Thyroid gland (tissue), 4 donors: ENCODE results near the gene TAAR9.

Experiments
- CTCF ChIP-seq, 6 experiments: fragments of 200-600 bp in 3 of 6; fragments of 450-650 bp in 3 of 6; sonication (generic) in 3 of 6; IDR thresholded peaks; one replicate each; pipeline ENCODE4 v1.5.1; 2016 to 2019; ENCODE audit warnings: antibody characterized with exemption in 6 of 6, mild to moderate bottlenecking in 2 of 6, inconsistent platforms in 1 of 6, moderate library complexity in 1 of 6
- POLR2A ChIP-seq, 2 donors: fragments of 450-650 bp; IDR thresholded peaks; one replicate each; pipeline ENCODE4 v1.6.1; 2017; ENCODE audit warnings: antibody characterized with exemption in 2 of 2, mild to moderate bottlenecking in 2 of 2, moderate library complexity in 1 of 2

DNA sequence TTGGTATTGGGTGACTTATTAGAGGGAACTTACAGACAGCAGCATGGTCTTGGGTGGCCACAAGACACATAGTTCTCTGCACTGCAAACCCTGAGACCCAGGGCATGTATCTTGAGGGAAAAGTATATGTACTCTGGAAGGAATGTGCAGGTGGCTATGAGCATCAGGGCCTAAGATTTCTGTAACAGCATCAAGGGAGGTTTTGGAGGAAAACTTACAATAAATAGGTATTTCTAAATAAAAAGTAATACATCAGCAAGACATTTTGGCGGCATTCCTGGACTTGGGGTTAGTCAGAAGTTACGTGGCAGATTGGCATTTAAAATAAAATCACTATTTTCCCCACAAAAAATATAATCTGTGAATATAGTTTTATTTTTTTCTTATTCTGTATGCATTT is 17.1 kb upstream of the TAAR9 start:
- TF ChIP-seq CTCF (IDR thresholded peaks at IDR 0.05) (no peak), POLR2A (IDR thresholded peaks at IDR 0.05) (no peak)
